B cell (primary cell): ENCODE results near the gene CHST15. TPM values are rescaled to one million over a fixed set of nuclear protein-coding genes. Genes with fewer than 3 reads are reported as not detected.

Source experiments
- ATAC-seq: fragments of 200-7000 bp; cut with Tn5 transposase; one replicate; pipeline ENCODE4 v1.10.0; 2021; ENCODE audit warnings: low read depth, mild to moderate bottlenecking, moderate number of reproducible peaks, moderate library complexity
- CTCF ChIA-PET: fragments of 350-600 bp; sonication (Branson Sonifier 250); formaldehyde crosslinking; loops from one replicate; lab custom pipeline; 2021; ENCODE audit warnings: antibody characterized with exemption, inconsistent platforms; lab: Charles Lee
- POLR2A ChIA-PET: fragments of 350-600 bp; sonication (Branson Sonifier 250); formaldehyde crosslinking; loops from one replicate; lab custom pipeline; 2021; ENCODE audit warnings: antibody characterized with exemption; lab: Charles Lee
- DNase-seq: peaks from one replicate; pipeline ENCODE4 v3.0.0; 2013
- H2AFZ ChIP-seq: 2 replicates; pipeline ENCODE4 v1.6.1; 2012; ENCODE audit warnings: mild to moderate bottlenecking, low read depth, low read length; ENCODE audit not compliant: insufficient read depth, poor library complexity, severe bottlenecking
- H3K27ac ChIP-seq, 2 donors: 1 replicate in 1 of 2; 2 replicates in 1 of 2; pipeline ENCODE4 v1.5.1; 2012 to 2013; ENCODE audit warnings: low read length in 2 of 2, mild to moderate bottlenecking in 2 of 2, moderate library complexity in 1 of 2
- H3K27me3 ChIP-seq, 4 experiments: fragments of 200-600 bp in 1 of 4; sonication (generic) in 1 of 4; replicated peaks in 1 of 4; 1 replicate in 2 of 4; 2 replicates in 2 of 4; pipeline versions ENCODE4 v1.6.1 to v1.7.0; 2013 to 2016; ENCODE audit warnings: low read length in 3 of 4, mild to moderate bottlenecking in 2 of 4, mixed read lengths in 1 of 4, moderate library complexity in 1 of 4; ENCODE audit not compliant: insufficient read depth in 4 of 4, control insufficient read depth in 3 of 4; ENCODE audit errors: control extremely low read depth in 1 of 4
- H3K36me3 ChIP-seq, 2 experiments: replicated peaks in 1 of 2; 1 replicate in 1 of 2; 2 replicates in 1 of 2; pipeline versions ENCODE4 v1.6.1 to v1.7.1; 2013; ENCODE audit warnings: low read length in 1 of 2; ENCODE audit not compliant: insufficient read depth in 2 of 2, control insufficient read depth in 1 of 2; ENCODE audit errors: control extremely low read depth in 1 of 2, extremely low read depth in 1 of 2
- H3K4me1 ChIP-seq, 2 donors: fragments of 200-600 bp in 1 of 2; sonication (generic) in 1 of 2; 1 replicate in 1 of 2; 2 replicates in 1 of 2; pipeline versions ENCODE4 v1.5.1 to v1.6.1; 2013 to 2017; ENCODE audit warnings: low read length in 2 of 2; ENCODE audit not compliant: control insufficient read depth in 2 of 2, insufficient read depth in 2 of 2
- H3K4me2 ChIP-seq: replicated peaks from 2 replicates; pipeline ENCODE3; 2012; ENCODE audit warnings: mild to moderate bottlenecking, low read depth, low read length; ENCODE audit not compliant: poor library complexity, severe bottlenecking
- H3K4me3 ChIP-seq, 5 experiments: fragments of 200-600 bp in 1 of 5; sonication (generic) in 1 of 5; 1 replicate in 3 of 5; 2 replicates in 2 of 5; pipeline versions ENCODE4 v1.5.1 to v1.7.0; 2011 to 2016; ENCODE audit warnings: low read length in 4 of 5, mild to moderate bottlenecking in 4 of 5, low read depth in 2 of 5, control low read depth in 1 of 5, moderate library complexity in 1 of 5; ENCODE audit not compliant: insufficient read depth in 1 of 5; ENCODE audit errors: control extremely low read depth in 1 of 5, extremely low read depth in 1 of 5
- H3K79me2 ChIP-seq: fragments of 200-600 bp; sonication (generic); one replicate; pipeline ENCODE4 v1.6.0; 2016; ENCODE audit warnings: low read length; ENCODE audit not compliant: control insufficient read depth, insufficient read depth
- H3K9ac ChIP-seq: fragments of 200-600 bp; sonication (generic); 2 replicates; pipeline ENCODE4 v1.6.1; 2017; ENCODE audit warnings: mild to moderate bottlenecking, low read length, moderate library complexity
- H3K9me3 ChIP-seq, 3 donors: one replicate each; pipeline versions ENCODE4 v1.6.1 to v1.7.1; 2013; ENCODE audit warnings: low read length in 2 of 3; ENCODE audit not compliant: control insufficient read depth in 2 of 3, insufficient read depth in 1 of 3; ENCODE audit errors: control extremely low read depth in 1 of 3
- H4K20me1 ChIP-seq: 2 replicates; pipeline ENCODE4 v1.6.0; 2012; ENCODE audit warnings: mild to moderate bottlenecking, low read length; ENCODE audit not compliant: insufficient read depth, control insufficient read depth, poor library complexity, severe bottlenecking
- H3K27ac Mint-ChIP-seq: one replicate; pipeline ENCODE4 v1.8.0; 2021; ENCODE audit warnings: mixed read lengths
- H3K27me3 Mint-ChIP-seq: one replicate; pipeline ENCODE4 v1.8.0; 2021; ENCODE audit warnings: mixed read lengths
- H3K4me1 Mint-ChIP-seq: one replicate; pipeline ENCODE4 v1.8.0; 2021; ENCODE audit warnings: mixed read lengths
- H3K4me3 Mint-ChIP-seq: one replicate; pipeline ENCODE4 v1.8.0; 2021; ENCODE audit warnings: mixed read lengths
- H3K9me3 Mint-ChIP-seq: one replicate; pipeline ENCODE4 v1.8.0; 2022; ENCODE audit warnings: mixed read lengths; ENCODE audit not compliant: insufficient read depth
- EZH2 ChIP-seq: IDR thresholded peaks from 2 replicates; pipeline ENCODE4 v1.6.1; 2012; ENCODE audit warnings: borderline replicate concordance, low read depth, mild to moderate bottlenecking, moderate library complexity, low read length; ENCODE audit not compliant: insufficient read depth, poor library complexity, severe bottlenecking
- WGBS: methylation state at CpG from one replicate; pipeline ENCODE4 v1.1.5; 2013; ENCODE audit warnings: missing lambda C conversion rate; ENCODE audit not compliant: insufficient coverage; 5-methylcytosine and 5-hydroxymethylcytosine counted together
- intact Hi-C: fragments of 100-400 bp; cut with micrococcal nuclease; formaldehyde crosslinking; loops from one replicate; pipeline ENCODE4 v1.10.0; 2022
- polyA plus RNA-seq: library from polyadenylated mRNA; depleted of rRNA; stranded (reverse); fragments of >200 nt; gene quantifications from 2 replicates; pipeline ENCODE4 v1.2.3, GENCODE V29; 2012
- total RNA-seq, 2 donors: library from RNA; stranded (reverse); fragments of 120-200 nt in 1 of 2; gene quantifications; 1 replicate in 1 of 2; 2 replicates in 1 of 2; pipeline versions ENCODE4 v1.2.3 to v1.2.4, GENCODE V29; 2013 to 2022
- TF ChIP-seq, protein P1 (sequence below): fragments of 200-600 bp; IDR thresholded peaks from one replicate; pipeline ENCODE4 v1.8.0; 2022; ENCODE audit warnings: antibody characterized with exemption, mild to moderate bottlenecking

Gene CHST15
- total and polyA plus RNA-seq, 2 donors (not counting 1 experiment from before 2014, with no cell fraction given), result 17.9 to 75.4 TPM

DNA sequence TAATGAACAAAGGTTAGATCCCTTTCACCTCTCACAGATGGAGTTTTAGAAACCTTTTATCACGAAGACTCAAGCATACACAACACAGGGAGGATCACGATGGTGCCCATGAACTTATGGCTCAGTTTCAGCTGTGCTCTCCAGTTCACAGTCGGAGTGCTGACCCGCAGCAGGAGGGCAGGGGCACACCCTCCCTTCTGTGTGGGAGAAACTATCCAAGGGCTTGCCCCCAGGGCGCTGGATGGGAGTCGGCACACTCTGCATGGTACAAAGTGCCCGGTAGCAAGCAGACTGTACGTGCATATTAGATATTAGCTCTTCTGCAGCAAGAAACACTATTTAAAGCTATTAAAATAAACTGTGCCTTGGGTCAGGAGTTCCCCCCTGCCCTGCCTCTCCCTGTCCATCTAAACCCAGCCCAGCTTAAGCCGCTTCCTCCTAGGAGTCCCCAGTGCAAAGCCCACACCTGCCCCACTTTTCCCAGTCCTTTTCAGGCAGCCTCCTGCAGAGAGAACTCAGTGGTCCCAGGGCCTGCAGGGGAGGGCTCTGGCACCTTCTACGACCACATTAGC, 76.5 kb downstream of the CHST15 start:
- no peak overlapping the region for H3K4me3 ChIP-seq
- ATAC-seq, result no peak
- H3K4me1 ChIP-seq, result no peaks in the 10 kb centered on the region
- intact Hi-C loops, result no loop called here
- H3K79me2 ChIP-seq, result no peaks in the 10 kb centered on the region
- H4K20me1 ChIP-seq, result no peaks in the 10 kb centered on the region
- H3K27me3 ChIP-seq, result no peaks in the 10 kb centered on the region
- ChIA-PET CTCF (interaction anchor here (1.7 kb wide), 1 partner anchor 22 kb away, joined by 5 read pairs; no protein-coding TSS in a partner anchor), POLR2A (no interaction called here)
- no peak overlapping the region for H3K9ac ChIP-seq
- no peak for DNase-seq
- no peaks in the 10 kb centered on the region for H3K4me1 Mint-ChIP-seq
- peaks cover 0 to 54% of the 10 kb centered on the region in 2 experiments for H3K36me3 ChIP-seq
- no peak overlapping the region for H3K27ac Mint-ChIP-seq
- no peaks in the 10 kb centered on the region for H3K27me3 Mint-ChIP-seq
- no peak overlapping the region for H3K27ac ChIP-seq
- no peak overlapping the region for H3K4me2 ChIP-seq
- peaks cover 0 to 20% (median 2%) of the 10 kb centered on the region in 3 donors for H3K9me3 ChIP-seq
- no peak overlapping the region for H2AFZ ChIP-seq
- H3K4me3 Mint-ChIP-seq, result no peak overlapping the region
- TF ChIP-seq, protein P1, sequence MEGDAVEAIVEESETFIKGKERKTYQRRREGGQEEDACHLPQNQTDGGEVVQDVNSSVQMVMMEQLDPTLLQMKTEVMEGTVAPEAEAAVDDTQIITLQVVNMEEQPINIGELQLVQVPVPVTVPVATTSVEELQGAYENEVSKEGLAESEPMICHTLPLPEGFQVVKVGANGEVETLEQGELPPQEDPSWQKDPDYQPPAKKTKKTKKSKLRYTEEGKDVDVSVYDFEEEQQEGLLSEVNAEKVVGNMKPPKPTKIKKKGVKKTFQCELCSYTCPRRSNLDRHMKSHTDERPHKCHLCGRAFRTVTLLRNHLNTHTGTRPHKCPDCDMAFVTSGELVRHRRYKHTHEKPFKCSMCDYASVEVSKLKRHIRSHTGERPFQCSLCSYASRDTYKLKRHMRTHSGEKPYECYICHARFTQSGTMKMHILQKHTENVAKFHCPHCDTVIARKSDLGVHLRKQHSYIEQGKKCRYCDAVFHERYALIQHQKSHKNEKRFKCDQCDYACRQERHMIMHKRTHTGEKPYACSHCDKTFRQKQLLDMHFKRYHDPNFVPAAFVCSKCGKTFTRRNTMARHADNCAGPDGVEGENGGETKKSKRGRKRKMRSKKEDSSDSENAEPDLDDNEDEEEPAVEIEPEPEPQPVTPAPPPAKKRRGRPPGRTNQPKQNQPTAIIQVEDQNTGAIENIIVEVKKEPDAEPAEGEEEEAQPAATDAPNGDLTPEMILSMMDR, result no peak
- no peak for TF ChIP-seq EZH2
- WGBS, result 90% methylated on average over 9 of the region's 10 CpGs
- H3K9me3 Mint-ChIP-seq, result no peaks in the 10 kb centered on the region

DNA sequence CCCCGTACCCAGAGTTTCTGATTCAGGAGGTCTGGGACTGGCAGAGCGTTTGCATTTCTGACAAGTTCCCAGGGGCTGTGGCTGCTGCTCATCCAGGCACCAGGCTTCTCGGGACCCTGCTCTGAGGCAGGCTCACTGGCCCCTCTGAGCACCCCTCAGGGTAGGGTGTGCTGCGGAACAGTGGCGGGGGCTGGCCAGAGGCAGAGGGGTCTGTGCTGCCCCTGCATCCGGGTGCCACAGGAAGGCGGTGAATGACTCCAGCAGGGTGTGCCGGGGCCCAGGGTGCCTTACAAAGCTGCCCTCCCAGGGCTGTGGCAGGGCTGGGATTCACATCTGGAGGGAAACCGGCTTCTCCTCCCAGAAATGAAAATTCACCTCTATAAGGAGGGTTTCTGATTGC, 77.4 kb downstream of the CHST15 start:
- TF ChIP-seq, protein P1, result no peak
- no peak for TF ChIP-seq EZH2
- H3K9me3 Mint-ChIP-seq, result no peaks in the 10 kb centered on the region
- no peaks in the 10 kb centered on the region for H3K4me1 ChIP-seq
- intact Hi-C loops, result no loop called here
- no peaks in the 10 kb centered on the region for H3K79me2 ChIP-seq
- no peak overlapping the region for H3K27ac Mint-ChIP-seq
- over 99% methylated on average over 7 of the region's 9 CpGs for WGBS
- no peak overlapping the region for H3K4me3 ChIP-seq
- H3K9me3 ChIP-seq, result peaks cover 0 to 20% (median 2%) of the 10 kb centered on the region in 3 donors
- H2AFZ ChIP-seq, result no peak overlapping the region
- POLR2A ChIA-PET, result interaction anchor here (0.6 kb wide), 1 partner anchor 797 kb away, joined by 3 read pairs; no protein-coding TSS in a partner anchor
- H3K4me2 ChIP-seq, result no peak overlapping the region
- no peak overlapping the region for H3K27ac ChIP-seq
- DNase-seq (no peak), ATAC-seq (no peak)
- H3K36me3 ChIP-seq, result peaks cover 0 to 60% of the 10 kb centered on the region in 2 experiments
- no peaks in the 10 kb centered on the region for H3K27me3 ChIP-seq
- no peak overlapping the region for H3K9ac ChIP-seq
- H3K4me3 Mint-ChIP-seq, result no peak overlapping the region
- H4K20me1 ChIP-seq, result no peaks in the 10 kb centered on the region
- H3K27me3 Mint-ChIP-seq, result no peaks in the 10 kb centered on the region
- CTCF ChIA-PET, result interaction anchor here (1.7 kb wide), 1 partner anchor 21 kb away, joined by 5 read pairs; no protein-coding TSS in a partner anchor
- no peaks in the 10 kb centered on the region for H3K4me1 Mint-ChIP-seq
